ENCODE data around the gene NLRP5. TPM values are rescaled to one million over a fixed set of nuclear protein-coding genes. Genes with fewer than 3 reads are reported as not detected.

The NLRP5 gene
- polyA plus RNA-seq, 3 donors = not detected

DNA sequence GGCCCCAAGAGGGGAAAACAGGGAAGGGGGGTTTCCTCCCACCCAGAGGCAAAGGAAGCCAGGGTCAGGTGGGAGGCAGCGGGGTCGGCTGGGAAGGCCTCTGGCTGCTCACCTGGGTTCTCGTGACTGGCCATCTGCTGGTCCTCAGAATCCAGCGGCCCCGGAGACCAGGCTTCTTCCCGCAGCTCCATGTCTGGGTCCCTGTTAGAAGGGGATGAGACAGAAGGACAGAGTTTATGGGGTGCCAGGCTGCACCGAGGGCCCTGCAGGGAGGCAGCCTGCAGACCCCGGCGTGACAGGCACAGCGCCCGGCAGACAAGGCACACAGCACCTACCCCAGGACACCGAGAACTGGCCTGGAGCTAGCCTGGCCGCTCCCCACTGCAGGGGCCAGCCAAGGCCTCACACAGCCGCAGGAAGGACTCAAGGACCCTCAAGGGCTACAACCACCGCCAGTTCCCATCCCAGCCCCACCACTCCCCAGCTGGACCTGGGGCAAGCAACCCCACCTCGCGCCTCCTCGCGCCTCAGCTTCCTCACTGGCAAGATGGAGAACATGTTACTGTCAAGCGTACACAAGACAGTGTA, 116.5 kb downstream of the NLRP5 start:
- H3K4me1 ChIP-seq (ENCODE audit: control insufficient read depth in 1 of 2, insufficient read depth in 2 of 2, low read length in 2 of 2) = peaks cover 6 to 26% of the 10 kb centered on the region in 2 donors
- no peak overlapping the region for H3K9ac ChIP-seq (ENCODE audit: insufficient read depth, low read length, poor library complexity, severe bottlenecking)
- H3K4me3 ChIP-seq (replicated peaks in 1 of 3; ENCODE audit: low read depth in 2 of 3, low read length in 3 of 3) = no peak overlapping the region
- H2AFZ ChIP-seq (ENCODE audit: insufficient read depth, low read depth, low read length, poor library complexity, severe bottlenecking) = no peak overlapping the region
- no peak overlapping the region for H3K4me2 ChIP-seq (replicated peaks; ENCODE audit: extremely low read depth, low read length, poor library complexity, severe bottlenecking)
- peaks cover 0 to 5% of the 10 kb centered on the region in 2 donors for H3K9me3 ChIP-seq (replicated peaks in 1 of 2; ENCODE audit: control insufficient read depth in 1 of 2, insufficient read depth in 1 of 2, low read length in 2 of 2)
- TF ChIP-seq, protein P1, sequence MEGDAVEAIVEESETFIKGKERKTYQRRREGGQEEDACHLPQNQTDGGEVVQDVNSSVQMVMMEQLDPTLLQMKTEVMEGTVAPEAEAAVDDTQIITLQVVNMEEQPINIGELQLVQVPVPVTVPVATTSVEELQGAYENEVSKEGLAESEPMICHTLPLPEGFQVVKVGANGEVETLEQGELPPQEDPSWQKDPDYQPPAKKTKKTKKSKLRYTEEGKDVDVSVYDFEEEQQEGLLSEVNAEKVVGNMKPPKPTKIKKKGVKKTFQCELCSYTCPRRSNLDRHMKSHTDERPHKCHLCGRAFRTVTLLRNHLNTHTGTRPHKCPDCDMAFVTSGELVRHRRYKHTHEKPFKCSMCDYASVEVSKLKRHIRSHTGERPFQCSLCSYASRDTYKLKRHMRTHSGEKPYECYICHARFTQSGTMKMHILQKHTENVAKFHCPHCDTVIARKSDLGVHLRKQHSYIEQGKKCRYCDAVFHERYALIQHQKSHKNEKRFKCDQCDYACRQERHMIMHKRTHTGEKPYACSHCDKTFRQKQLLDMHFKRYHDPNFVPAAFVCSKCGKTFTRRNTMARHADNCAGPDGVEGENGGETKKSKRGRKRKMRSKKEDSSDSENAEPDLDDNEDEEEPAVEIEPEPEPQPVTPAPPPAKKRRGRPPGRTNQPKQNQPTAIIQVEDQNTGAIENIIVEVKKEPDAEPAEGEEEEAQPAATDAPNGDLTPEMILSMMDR (IDR thresholded peaks at IDR 0.05) = no peak
- H3K79me2 ChIP-seq (ENCODE audit: insufficient read depth, low read length) = peaks cover 89% of the 10 kb centered on the region
- peaks cover 44 to 63% of the 10 kb centered on the region in 2 donors for H3K36me3 ChIP-seq (replicated peaks in 1 of 2; ENCODE audit: control insufficient read depth in 1 of 2, insufficient read depth in 2 of 2, low read length in 2 of 2)
- no peak overlapping the region for H3K4me3 Mint-ChIP-seq
- DNase-seq = no peak
- H3K27me3 Mint-ChIP-seq (ENCODE audit: low read depth in 3 of 3) = peaks cover 0 to 3% (median 2%) of the 10 kb centered on the region in 3 donors
- peaks cover 95% of the 10 kb centered on the region for H4K20me1 ChIP-seq (ENCODE audit: insufficient read depth, low read length)
- peak overlapping the region in 1 of 2 donors; percentile 41 for H3K27ac ChIP-seq (ENCODE audit: low read depth in 1 of 2, low read length in 2 of 2)
- peaks cover 27% of the 10 kb centered on the region for H3K4me1 Mint-ChIP-seq
- H3K27me3 ChIP-seq (ENCODE audit: control insufficient read depth in 2 of 2, insufficient read depth in 2 of 2, low read length in 2 of 2) = no peaks in the 10 kb centered on the region
- intact Hi-C loops (cut with micrococcal nuclease) = loop anchor here in 1 of 2 donors (10.0 kb wide), 1 partner anchor 52 kb away; no protein-coding TSS in a partner anchor
- H3K27ac Mint-ChIP-seq = no peak overlapping the region
- peaks cover 47 to 73% of the 10 kb centered on the region in 2 donors for H3K36me3 Mint-ChIP-seq
- peaks cover 0 to 20% (median 11%) of the 10 kb centered on the region in 7 donors for H3K9me3 Mint-ChIP-seq
- WGBS (ENCODE audit: insufficient coverage) = 65% methylated on average over 19 of the region's 20 CpGs

DNA sequence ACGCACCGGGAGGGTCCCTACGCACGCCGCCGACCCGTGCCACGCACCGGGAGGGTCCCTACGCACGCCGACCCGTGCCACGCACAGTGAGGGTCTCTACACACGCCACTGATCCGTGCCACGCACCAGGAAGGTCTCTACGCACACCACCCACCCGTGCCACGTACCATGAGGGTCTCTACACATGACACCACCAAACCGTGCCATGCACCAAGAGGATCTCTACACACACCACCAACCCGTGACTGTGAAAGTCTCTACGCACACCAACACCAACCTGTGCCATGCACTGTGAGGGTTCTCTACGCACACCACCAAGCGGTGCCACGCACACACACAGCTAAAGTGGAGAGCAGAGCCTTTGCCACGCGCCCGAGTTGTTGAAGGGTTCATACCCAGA, 117.8 kb downstream of the NLRP5 start:
- TF ChIP-seq, protein P1 (IDR thresholded peaks at IDR 0.05) = no peak
- H3K9ac ChIP-seq (ENCODE audit: insufficient read depth, low read length, poor library complexity, severe bottlenecking) = no peak overlapping the region
- Mint-ChIP-seq H3K4me1 (peaks cover 39% of the 10 kb centered on the region), H3K27ac (peak overlapping the region in 4 of 7 donors; percentile 23 to 69 (median 50)), H3K36me3 (peaks cover 39 to 64% of the 10 kb centered on the region in 2 donors), H3K27me3 (ENCODE audit: low read depth in 3 of 3) (peaks cover 0 to 3% (median 2%) of the 10 kb centered on the region in 3 donors), H3K9me3 (peaks cover 0 to 15% (median 2%) of the 10 kb centered on the region in 7 donors), H3K4me3 (no peak overlapping the region)
- H3K79me2 ChIP-seq (ENCODE audit: insufficient read depth, low read length) = peaks cover 94% of the 10 kb centered on the region
- peaks cover 16 to 36% of the 10 kb centered on the region in 2 donors for H3K4me1 ChIP-seq (ENCODE audit: control insufficient read depth in 1 of 2, insufficient read depth in 2 of 2, low read length in 2 of 2)
- peak overlapping the region in 1 of 2 donors; percentile 38 for H3K27ac ChIP-seq (ENCODE audit: low read depth in 1 of 2, low read length in 2 of 2)
- intact Hi-C loops (cut with micrococcal nuclease) = loop anchor here (2.0 to 10.0 kb wide), 2 partner anchors 50 to 68 kb away; no protein-coding TSS in a partner anchor
- H3K36me3 ChIP-seq (replicated peaks in 1 of 2; ENCODE audit: control insufficient read depth in 1 of 2, insufficient read depth in 2 of 2, low read length in 2 of 2) = peaks cover 34 to 51% of the 10 kb centered on the region in 2 donors
- H4K20me1 ChIP-seq (ENCODE audit: insufficient read depth, low read length) = peaks cover 95% of the 10 kb centered on the region
- WGBS (ENCODE audit: insufficient coverage) = 97% methylated on average over 15 of the region's 29 CpGs
- H3K4me2 ChIP-seq (replicated peaks; ENCODE audit: extremely low read depth, low read length, poor library complexity, severe bottlenecking) = no peak overlapping the region
- H3K9me3 ChIP-seq (replicated peaks in 1 of 2; ENCODE audit: control insufficient read depth in 1 of 2, insufficient read depth in 1 of 2, low read length in 2 of 2) = no peaks in the 10 kb centered on the region
- H3K27me3 ChIP-seq (ENCODE audit: control insufficient read depth in 2 of 2, insufficient read depth in 2 of 2, low read length in 2 of 2) = no peaks in the 10 kb centered on the region
- H3K4me3 ChIP-seq (replicated peaks in 1 of 3; ENCODE audit: low read depth in 2 of 3, low read length in 3 of 3) = no peak overlapping the region
- no peak overlapping the region for H2AFZ ChIP-seq (ENCODE audit: insufficient read depth, low read depth, low read length, poor library complexity, severe bottlenecking)
- DNase-seq = no peak

Measured in CD14-positive monocyte (primary cell).